Measurements from ENCODE around the gene TRMT1L.

TRMT1L gene

DNA sequence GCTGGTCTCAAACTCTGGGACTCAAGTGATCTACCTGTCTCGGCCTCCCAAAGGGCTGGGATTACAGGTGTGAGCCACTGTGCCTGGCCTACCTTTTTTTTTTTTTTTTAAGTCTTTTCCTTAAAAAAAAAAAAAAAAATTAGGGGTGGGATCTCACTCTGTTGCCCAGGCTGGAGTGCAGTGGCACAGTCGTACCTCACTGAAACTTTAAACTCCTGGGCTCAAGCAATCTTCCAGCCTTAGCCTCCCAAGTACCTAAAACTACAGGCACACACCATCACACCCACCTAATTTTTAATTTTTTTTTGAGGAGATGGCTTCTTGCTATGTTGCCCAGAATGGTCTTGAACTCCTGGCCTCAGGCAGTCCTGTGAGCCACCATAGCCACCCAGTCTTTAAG lies 72.9 kb downstream of the TRMT1L start:
- no peak for TF ChIP-seq ZC3H10 (CRISPR knock-in tag; IDR thresholded peaks at IDR 0.05)
- no peak for TF ChIP-seq ARNTL (CRISPR knock-in tag; IDR thresholded peaks at IDR 0.05; ENCODE audit: borderline replicate concordance, low read depth)
- TF ChIP-seq RARB (CRISPR knock-in tag; IDR thresholded peaks at IDR 0.05), result no peak
- TF ChIP-seq, protein P1, sequence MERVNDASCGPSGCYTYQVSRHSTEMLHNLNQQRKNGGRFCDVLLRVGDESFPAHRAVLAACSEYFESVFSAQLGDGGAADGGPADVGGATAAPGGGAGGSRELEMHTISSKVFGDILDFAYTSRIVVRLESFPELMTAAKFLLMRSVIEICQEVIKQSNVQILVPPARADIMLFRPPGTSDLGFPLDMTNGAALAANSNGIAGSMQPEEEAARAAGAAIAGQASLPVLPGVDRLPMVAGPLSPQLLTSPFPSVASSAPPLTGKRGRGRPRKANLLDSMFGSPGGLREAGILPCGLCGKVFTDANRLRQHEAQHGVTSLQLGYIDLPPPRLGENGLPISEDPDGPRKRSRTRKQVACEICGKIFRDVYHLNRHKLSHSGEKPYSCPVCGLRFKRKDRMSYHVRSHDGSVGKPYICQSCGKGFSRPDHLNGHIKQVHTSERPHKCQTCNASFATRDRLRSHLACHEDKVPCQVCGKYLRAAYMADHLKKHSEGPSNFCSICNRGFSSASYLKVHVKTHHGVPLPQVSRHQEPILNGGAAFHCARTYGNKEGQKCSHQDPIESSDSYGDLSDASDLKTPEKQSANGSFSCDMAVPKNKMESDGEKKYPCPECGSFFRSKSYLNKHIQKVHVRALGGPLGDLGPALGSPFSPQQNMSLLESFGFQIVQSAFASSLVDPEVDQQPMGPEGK (CRISPR knock-in tag; IDR thresholded peaks at IDR 0.05; ENCODE audit: borderline replicate concordance), result no peak
- TF ChIP-seq ISL1 (CRISPR knock-in tag; IDR thresholded peaks at IDR 0.05), result no peak
- TF ChIP-seq SNAI2 (CRISPR knock-in tag; IDR thresholded peaks at IDR 0.05), result no peak
- no peak for TF ChIP-seq ZFP3 (CRISPR knock-in tag; IDR thresholded peaks at IDR 0.05)
- TF ChIP-seq TOX (CRISPR knock-in tag; IDR thresholded peaks at IDR 0.05; ENCODE audit: borderline replicate concordance), result no peak
- TF ChIP-seq PPARA (CRISPR knock-in tag; IDR thresholded peaks at IDR 0.05; ENCODE audit: borderline replicate concordance), result no peak
- ATAC-seq, result no peak

- ATAC-seq, result no peak
- TF ChIP-seq TOX (CRISPR knock-in tag; IDR thresholded peaks at IDR 0.05; ENCODE audit: borderline replicate concordance), result no peak
- TF ChIP-seq ESRRG (CRISPR knock-in tag; IDR thresholded peaks at IDR 0.05), result no peak
- TF ChIP-seq TCF4 (CRISPR knock-in tag; IDR thresholded peaks at IDR 0.05; ENCODE audit: borderline replicate concordance), result no peak
- TF ChIP-seq, protein P2, sequence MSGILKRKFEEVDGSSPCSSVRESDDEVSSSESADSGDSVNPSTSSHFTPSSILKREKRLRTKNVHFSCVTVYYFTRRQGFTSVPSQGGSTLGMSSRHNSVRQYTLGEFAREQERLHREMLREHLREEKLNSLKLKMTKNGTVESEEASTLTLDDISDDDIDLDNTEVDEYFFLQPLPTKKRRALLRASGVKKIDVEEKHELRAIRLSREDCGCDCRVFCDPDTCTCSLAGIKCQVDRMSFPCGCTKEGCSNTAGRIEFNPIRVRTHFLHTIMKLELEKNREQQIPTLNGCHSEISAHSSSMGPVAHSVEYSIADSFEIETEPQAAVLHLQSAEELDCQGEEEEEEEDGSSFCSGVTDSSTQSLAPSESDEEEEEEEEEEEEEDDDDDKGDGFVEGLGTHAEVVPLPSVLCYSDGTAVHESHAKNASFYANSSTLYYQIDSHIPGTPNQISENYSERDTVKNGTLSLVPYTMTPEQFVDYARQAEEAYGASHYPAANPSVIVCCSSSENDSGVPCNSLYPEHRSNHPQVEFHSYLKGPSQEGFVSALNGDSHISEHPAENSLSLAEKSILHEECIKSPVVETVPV (CRISPR knock-in tag; IDR thresholded peaks at IDR 0.05), result no peak
- TF ChIP-seq ARNTL (CRISPR knock-in tag; IDR thresholded peaks at IDR 0.05; ENCODE audit: borderline replicate concordance, low read depth), result no peak
Measured at GRCh38 chr1:185080422-185080821, 76.3 kb downstream of the TRMT1L start.

DNA sequence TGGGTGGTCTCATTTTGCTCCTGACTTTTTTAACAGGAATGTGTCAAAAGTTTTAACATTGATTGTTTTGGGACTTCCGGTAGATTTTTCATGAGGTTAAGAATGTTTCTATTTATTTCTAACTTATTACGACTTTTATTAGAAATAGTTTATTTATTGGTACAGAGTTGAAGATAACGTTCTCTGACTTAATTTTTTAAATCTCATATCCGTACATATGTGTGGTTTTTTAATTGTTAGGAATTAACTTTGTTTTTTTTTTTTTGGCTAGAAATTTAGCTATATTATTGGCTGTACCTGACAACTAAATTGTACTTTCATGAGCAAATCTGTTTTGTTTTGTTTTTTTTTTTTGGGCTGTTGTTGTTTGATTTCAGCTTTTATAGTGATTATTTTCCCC lies 79.4 kb downstream of the TRMT1L start:
- TF ChIP-seq GLIS3 (CRISPR knock-in tag; IDR thresholded peaks at IDR 0.05) (no peak), TOX (CRISPR knock-in tag; IDR thresholded peaks at IDR 0.05; ENCODE audit: borderline replicate concordance) (no peak), ZNF565 (CRISPR knock-in tag; conservative IDR thresholded peaks at IDR 0.05; ENCODE audit: low read depth) (no peak), TSHZ2 (CRISPR knock-in tag; IDR thresholded peaks at IDR 0.05) (no peak), ZC3H10 (CRISPR knock-in tag; IDR thresholded peaks at IDR 0.05) (no peak), TCF4 (CRISPR knock-in tag; IDR thresholded peaks at IDR 0.05; ENCODE audit: borderline replicate concordance) (no peak), ESRRG (CRISPR knock-in tag; IDR thresholded peaks at IDR 0.05) (no peak)
- TF ChIP-seq, protein P1 (CRISPR knock-in tag; IDR thresholded peaks at IDR 0.05; ENCODE audit: borderline replicate concordance), result no peak
- TF ChIP-seq, protein P3, sequence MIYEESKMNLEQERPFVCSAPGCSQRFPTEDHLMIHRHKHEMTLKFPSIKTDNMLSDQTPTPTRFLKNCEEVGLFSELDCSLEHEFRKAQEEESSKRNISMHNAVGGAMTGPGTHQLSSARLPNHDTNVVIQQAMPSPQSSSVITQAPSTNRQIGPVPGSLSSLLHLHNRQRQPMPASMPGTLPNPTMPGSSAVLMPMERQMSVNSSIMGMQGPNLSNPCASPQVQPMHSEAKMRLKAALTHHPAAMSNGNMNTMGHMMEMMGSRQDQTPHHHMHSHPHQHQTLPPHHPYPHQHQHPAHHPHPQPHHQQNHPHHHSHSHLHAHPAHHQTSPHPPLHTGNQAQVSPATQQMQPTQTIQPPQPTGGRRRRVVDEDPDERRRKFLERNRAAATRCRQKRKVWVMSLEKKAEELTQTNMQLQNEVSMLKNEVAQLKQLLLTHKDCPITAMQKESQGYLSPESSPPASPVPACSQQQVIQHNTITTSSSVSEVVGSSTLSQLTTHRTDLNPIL (CRISPR knock-in tag; IDR thresholded peaks at IDR 0.05; ENCODE audit: low read depth), result no peak
- TF ChIP-seq, protein P2 (CRISPR knock-in tag; IDR thresholded peaks at IDR 0.05), result no peak
- no peak for ATAC-seq

Data from SK-N-SH treated with all-trans-retinoic acid at 6 μM for 48 hours (cell line).